NCI-H2107 treated with DMSO at 0.1 percent for 48 hours (cell line): ENCODE results near the gene MME.
A peak's percentile ranks its signal among the peaks of the same experiment; 100 is the strongest.
"Not testable (repeated sequence)": the region's sequence is repeated elsewhere in the genome, so short reads cannot be mapped to it uniquely, and the experiment has no call there.

Source experiments
- DNase-seq: peaks from one replicate; lab custom pipeline; 2025; ENCODE audit not compliant: unreplicated experiment; lab: John Stamatoyannopoulos, UW

Gene MME

DNA sequence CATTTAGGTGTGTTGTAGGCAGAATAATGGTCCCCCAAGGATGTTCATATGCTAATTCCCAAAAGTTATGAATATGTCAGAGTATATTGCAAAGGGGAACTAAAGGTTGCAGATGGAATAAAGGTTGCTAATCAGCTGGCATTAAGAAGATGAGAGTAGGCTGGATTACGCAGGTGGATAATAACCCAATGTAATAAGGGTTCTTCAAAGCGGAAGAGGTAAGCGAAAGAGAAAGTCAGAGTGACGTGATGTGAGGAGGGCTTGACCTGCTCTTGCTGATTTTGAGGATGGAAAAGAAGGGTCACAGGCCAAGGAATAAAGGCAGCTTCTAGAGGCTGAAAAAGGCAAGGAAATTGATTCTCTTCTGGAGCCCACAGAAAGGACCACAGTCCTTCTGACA lies 109.4 kb downstream of the MME start:
- no peak for DNase-seq

DNA sequence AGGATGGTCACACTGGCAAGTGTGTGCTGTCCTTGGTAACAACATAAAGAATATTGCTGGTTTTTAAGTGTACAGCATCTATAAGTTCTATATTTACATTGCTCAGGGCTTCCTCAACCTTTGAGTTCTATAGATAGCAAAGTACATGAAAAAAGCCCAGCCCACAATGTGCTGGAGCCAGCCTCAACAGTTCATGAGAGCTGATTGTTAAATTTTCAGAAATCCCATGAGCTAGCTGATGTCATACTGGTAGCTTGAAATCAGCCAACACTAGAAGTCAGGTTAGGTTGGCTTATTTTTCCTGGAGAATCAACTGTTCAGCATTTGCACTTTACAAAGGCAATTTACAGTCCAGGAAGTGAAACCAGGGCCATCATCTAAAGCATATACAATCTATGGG lies 110.6 kb downstream of the MME start:
- no peak for DNase-seq

DNA sequence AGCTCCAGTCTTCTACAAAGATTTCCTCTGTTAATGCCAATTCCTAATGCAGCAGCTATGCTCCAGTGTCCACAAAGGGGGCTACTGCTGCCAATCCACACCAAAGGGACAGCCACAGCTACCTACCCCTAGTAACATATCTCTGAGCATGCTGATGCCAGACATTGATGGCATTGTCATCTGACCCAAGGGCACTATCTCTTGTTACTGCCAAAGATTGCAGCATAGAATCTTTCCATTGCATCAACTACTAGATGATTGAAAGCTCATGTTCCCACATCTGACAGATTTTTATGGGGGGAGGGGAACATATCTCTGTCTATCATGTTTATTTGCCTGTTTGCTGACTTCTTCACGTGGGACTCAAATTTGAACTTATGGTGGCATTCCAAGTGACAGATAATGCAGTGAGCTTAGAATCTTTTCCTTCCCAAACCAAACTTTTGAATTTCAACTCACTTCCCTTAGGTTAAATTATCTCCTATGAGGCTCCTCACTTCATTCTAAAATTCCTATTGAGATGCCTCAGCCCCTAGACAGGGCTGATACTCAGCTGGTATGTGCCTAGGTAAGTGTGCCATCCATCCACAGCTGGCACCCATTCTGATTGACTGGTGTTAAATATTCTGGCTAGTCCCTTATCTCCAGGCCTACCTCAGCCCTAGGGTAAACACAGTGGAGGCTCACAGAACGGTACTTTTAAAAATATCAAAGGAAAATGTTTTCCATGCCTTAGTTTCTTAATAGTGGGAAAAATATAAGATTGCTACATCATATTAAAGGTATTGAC lies 113.0 kb downstream of the MME start:
- DNase-seq: no peak

DNA sequence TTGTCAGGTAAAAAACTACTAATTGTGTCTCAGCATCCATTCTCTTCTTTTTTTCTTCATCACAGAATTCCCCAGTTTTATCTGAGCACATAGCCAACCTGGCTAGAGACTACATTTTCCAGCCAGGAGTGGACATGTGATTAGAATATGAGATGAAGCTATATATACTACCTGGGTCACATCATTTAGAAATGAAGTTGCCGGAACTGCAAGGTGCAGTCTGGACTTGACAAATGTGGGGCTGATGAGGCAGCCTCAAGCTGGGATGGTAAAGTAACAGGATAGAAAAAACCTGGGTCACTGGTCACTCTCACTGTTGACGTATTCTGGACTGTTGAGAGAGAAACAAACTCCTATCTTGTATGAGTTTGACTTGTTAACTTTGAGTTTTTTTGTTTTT lies 113.7 kb downstream of the MME start:
- DNase-seq: no peak

DNA sequence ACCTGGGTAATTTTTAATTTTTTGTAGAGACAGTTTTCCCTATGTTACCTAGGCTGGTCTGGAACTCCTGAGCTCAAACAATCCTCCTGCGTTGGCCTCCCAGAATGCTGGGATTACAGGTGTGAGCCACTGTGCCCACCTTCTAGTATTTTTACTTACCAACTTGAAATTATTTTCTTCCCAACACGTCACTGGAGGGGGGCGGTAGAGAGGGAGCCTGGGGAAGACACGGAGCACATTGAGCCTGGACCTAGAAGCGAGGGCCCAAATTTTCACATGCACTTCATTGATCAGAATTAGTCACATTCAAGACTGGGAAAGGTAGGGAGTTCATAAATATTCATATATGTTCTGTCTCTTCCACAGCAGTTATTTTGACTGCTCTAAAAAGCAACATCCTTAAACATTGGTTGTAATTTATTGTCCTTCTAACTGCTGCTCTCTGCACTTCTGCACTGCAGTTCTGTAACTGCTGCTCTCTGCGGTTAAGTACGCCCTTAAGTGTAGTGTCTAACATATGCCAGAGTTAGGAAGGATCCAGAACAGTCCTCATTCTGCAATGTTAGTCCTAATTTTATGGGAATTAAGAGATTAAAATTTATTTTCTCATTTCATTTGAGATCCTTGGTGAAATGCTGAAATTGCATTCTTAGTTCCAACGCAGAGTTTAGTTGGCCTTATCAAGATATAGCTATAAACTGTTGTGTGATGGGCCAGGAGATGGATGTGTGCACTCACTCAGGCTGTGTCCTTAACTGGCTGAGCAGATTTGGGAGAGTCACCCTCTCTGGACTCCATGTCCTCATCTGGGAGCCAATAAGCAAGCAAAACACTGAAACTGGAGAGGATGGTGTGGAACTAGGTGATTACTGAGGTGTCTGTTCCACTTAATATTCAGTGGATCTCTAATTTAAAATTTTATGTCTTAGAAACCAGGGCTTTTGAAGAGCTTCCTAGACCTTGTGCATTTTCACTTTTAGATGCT lies 115.1 kb downstream of the MME start:
- DNase-seq: no peak

DNA sequence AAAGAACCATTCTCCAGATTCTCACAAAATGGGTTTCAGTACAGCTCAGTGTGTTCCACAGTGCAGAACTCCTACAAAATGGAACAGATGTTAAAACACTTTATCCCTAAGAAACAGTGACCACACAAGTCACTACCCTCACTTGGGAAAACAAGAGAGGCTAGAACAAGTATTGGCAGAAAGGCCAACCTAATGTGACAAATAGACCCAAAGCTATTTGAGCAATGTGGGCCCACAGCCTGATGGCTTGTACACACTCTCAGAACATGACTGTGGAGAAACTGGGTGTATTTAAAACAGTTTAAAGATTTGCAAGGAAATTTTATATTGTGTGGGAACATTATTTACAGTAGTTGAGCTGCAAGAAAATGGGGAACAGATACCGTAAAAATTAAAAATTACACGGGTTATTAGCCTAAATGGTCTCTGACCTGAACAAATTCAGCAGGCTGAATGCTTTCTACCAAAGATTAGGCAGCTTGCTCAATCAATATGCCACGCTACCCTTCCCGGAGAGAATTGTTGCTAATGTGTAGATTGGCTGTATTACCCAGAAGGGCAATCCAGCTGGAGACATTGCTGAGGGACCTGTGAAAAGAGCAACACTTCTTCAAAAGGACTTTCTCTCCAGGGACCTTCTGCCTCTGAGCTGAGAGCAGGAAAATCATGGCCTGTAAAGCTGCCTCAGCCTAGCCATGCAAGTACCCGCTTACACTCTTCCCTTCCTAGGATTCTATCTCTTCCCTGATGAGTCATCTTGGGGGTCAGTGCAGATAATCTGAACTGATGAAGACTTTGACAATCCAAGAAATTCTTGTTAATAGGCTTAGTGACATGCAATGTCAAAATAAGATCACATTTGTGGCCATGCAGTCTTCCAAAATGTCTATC lies 116.3 kb downstream of the MME start:
- DNase-seq: no peak

DNA sequence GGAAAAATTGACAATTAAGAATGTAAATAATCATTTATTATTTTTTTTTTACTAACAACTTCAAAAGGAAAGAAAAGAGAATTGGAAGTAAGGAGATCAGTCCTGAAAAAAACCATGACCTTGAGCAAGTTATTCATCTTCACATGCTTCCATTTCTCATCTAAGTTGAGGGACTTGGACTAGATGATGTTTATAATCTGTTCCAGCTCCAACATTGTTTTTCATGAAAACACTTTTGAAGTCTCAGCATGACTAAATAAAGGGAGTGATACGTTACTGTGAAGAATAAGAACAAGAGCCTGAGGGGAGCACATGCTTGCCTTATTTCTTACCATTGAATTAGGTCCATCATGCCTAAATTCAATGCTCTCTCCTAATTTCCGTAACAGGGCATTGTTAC lies 117.7 kb downstream of the MME start:
- no peak for DNase-seq

DNA sequence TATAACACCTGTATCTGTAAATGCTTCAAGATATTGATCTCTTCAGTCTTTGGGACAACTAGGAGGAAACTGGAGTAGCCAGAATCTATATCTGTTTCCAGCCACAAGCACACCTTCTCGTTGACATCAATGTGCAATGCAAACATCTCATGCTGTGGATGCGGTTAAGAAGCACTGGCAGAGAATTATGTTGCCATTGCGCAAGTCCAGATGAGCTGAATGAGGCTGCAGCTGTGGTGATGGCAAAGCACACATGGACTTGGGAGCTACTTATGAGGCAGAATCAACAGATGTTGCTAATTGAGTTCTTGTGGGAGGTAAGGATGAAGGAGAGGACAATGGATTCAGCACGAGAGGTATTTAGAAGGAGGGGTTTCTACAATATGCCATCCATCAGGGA lies 122.5 kb downstream of the MME start:
- peak; percentile 43 for DNase-seq

DNA sequence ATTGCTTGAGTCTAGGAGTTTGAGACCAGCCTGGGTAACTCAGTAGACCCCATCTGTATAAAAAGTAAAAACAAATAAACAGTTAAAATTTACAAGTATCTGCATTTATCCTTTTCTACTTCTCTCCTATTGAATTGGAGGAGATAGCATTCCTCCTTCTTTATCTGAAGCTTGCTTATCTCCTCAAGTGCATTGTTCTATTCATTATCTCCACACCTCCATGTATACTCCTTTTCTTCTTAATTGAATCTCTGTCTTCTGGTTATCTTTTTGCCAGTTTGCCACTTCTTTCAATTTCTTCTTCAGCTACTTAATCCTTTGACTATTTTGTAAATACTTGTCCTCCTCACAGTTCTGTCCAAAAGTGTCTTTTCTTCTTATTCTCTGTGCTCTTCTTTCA lies 124.7 kb downstream of the MME start:
- no peak for DNase-seq

DNA sequence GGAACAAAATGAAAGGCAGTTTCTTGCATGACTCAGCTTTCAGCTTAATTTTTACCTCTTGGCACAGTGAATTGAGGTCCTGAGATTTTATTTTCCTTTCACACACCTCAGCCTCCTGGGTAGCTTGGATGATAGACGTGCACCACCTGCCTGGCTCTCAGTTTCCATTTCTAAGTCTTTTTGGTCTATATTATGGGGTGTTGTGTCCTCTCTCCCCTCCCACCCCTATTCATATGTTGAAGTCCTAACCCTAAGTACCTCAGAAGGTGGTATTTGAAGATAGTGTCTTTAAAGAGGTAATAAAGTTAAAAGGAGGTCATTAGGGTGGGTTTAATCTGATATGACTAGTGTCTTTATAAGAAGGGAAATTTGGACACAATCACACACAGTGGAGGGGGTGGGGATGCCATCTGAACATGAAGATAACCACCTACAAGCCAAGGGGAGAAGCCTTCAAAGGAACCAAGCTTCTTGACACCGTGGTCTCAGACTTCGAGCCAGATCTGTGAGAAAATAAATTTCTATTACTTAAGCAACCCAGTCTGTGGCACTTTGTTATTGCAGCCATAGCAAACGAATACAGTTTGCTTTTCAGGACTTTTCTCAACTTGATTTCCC lies 128.2 kb downstream of the MME start:
- DNase-seq: no peak

DNA sequence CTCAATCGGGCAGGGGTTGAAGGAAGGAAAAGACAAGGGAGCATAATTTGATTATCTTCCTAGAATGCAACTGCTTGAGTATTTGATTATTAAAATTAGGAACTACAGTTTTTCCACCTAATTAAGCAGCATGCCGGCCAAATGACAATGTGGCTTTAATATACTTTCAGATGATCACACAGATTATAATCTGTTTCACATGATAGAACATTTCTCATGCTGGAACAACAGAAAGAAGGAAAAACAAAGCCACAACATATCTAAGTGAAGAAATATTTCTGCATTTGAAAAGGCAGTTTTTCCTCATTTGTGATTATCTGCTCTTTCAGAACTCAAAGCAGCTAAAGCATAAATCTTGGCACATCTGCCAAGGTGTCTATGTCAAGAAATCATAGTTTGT lies 130.6 kb downstream of the MME start:
- no peak for DNase-seq

DNA sequence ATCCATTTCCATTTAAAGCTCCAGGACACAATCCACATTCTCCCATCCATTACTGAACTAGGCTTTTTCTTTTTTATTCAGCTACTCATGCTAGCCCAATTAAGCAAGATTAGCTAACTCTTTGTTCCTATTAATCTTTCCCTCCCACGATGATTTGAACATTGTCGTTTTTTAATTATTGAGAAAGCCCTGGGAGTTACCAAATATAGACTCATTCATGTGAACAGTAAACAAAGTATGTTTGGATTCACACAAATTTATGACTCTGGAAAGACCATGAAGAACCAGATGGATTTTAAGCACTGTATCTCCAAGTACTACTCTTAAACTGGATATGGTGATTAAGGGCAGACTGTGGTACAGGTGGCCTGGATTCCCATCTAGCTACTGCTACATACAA lies 131.1 kb downstream of the MME start:
- DNase-seq: no peak

DNA sequence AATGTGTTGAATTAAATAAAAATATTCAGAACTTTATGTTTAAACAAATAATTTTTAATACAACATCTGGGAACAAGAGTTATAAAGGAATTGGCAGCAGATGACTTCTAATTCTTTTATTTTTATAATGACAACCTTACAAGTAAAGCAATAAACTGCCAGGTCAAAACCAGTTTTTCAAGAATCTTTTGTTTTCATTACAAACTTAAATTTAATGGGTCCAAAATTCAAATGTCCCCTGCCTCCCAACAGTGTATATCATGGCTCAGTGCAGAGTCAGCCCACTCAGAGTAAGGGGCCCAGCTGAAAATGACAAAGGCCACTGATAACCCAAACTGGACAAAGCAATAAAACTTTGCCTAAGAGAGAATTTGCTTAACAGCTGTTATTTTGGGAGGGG lies 131.8 kb downstream of the MME start:
- no peak for DNase-seq

DNA sequence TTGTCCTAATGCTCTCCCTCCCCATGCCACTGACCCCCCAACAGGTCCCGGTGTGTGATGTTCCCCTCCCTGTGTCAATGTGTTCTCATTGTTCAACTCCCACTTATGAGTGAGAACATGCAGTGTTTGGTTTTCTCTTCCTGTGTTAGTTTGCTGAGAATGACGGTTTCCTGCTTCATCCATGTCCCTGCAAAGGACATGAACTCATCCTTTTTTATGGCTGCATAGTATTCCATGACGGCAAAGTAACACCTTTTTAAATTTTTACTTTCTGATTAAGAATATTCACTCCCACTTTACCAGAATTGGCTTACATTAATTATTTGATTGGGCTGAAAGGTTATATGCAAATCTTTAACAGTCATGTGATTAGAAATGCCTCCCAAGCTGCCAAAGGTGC lies 135.9 kb downstream of the MME start:
- not testable (repeated sequence) for DNase-seq

DNA sequence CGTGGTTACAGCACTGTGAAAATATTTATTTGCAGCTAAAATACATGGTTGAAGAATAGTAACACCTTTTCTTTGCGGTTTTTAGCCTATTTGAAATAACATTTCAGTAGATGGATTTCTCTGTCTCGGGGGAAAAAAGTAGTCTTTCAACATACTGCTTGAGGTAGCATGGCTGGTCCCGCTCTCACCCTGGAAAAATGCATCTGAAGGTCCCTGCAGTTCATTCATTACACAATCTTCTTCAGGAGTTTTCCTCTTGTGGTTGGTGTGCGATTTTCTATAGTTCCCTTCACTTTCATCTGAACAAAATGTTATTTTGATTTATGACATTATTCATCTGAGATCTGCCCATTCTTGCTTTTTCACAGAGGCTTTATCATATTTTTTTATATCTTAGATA lies 137.5 kb downstream of the MME start:
- DNase-seq: no peak

DNA sequence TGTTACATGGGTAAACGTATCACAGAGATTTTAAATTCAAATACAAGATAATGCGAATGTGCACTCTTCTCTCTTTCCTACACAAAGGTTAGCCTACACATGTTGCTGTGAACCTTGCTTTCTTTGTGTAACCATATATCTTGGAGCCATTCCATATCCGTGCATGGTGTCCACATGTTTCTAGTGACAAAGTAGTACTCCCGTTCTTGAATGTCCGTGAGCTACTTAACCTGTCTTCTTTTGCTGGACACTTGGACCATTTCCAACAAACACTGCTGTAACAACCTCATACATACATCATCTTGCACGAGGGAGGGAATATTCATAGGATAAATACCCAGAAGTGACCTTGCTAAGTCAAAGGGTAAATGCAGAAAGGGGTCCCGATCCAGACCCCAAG lies 138.3 kb downstream of the MME start:
- DNase-seq: no peak

DNA sequence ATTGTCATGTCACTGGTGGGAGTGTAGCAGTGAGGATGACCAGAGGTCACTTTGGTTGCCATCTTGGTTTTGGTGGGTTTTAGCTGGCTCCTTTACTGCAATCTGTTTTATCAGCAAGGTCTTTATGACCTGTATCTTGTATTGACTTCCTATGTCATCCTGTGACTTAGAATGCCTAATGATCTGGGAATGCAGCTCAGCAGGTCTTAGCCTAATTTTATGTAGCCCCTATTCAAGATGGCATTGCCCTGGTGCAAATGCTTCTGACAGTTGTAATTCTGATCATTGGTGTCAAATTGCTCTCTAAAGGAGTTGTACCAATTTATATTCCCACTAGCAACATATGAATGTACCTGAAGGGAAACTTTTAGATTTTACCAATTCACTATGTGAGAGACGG lies 139.0 kb downstream of the MME start:
- no peak for DNase-seq

DNA sequence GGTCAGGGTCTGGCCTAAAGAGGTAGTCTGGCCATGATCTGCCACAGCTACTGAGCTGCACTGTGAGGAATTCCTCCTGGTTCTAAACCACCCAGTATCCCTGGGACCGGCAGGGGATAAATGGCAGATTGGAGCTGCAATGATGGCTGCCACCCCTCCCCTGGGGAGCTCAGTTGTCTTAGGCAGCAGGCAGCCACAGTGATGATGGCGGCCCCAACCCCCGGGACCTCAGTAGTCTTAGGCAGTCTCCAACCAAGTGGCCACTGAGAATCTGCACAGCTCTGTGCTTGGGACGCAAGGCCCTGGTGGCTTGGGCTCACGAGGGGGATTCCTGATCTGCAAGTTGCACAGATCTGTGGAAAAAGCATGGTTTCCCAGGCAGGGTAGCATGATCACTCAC lies 145.3 kb downstream of the MME start:
- no peak for DNase-seq

DNA sequence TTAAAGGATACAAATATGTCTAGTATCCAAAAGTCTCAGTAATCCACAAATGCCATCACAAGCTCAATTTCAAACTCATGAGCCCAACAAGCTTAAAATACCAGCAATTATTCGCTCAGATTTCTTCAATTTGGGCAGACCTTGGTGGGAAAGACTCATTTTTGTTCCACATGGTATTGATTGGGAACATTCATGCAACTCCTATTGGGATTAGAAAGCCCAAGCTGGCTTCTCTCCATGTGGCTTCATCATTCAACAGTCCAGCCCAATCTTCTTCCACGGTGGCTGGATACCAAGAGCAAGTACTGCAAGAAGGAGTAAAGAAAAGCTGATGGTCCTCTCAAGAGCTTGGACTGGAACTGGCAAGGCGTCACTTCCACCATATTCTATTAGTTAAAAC lies 147.0 kb downstream of the MME start:
- no peak for DNase-seq

DNA sequence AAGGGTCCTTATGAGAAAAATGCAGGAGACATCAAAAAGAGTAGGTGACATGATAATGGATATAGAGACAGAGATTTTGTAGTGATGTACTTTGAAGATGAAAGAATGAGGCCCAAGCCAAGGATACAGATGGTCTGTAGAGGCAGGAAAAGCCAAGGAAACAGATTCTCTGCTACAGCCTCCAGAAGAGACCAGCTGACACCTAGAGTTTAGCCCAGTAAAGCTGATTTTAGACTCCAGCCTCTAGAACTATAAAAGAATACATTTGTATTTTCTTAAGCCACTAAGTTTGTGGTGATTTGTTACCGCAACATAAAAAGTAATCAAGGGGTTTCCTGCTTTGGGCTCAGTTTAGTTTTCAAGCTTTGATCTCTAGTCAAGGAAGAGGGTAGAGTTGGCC lies 148.6 kb downstream of the MME start:
- no peak for DNase-seq

DNA sequence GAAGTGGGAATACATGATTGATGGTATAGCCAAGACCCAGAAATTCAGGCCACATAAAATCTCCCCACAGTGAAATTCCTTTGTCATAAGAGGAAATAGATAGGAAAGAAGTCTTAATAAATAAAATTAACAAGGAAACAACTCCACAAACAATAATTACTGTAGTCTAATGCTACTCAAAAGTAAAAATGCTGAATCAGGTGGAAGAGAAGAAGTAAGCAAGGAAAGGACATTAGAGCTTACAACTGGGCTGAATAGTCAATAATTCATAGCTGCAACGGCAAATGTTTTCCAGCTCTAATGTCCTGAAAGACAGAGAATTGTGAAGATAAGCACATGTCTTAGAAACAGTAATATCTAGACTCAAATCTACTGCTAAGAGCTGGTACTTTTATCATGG lies 149.0 kb downstream of the MME start:
- no peak for DNase-seq
